ENCODE results near the gene KCMF1.

KCMF1 gene

DNA sequence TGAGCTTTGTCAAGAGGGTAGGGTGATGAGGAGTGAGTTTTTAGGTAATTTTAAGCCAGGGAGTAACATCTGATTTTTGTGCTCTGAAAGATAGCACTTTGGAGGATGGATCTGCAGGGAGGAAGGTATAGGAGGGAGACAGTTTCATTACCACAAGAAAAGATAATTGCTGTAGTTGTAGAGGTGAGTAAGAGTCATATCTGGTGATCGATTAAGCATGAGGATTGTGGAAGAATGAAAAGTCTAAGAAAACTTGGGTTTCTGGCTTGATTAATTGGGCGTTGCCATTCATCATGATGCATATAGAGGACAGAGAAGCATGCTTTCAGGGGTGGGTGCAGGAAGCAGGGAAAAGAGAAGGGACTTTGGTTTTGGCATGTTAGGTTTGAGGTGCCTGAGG is 18.5 kb downstream of the KCMF1 start:
- Histone ChIP-seq H3K36me3 (ENCODE audit: control insufficient read depth, low read length) (peaks cover 3% of the 10 kb centered on the region; the same call in 1 of the 2 replicates), H3K4me3 (ENCODE audit: low read length) (no peak overlapping the region), H4K20me1 (ENCODE audit: control insufficient read depth, insufficient read depth, low read depth, low read length) (peaks cover 24% of the 10 kb centered on the region), H3K27me3 (ENCODE audit: control insufficient read depth, low read length) (no peaks in the 10 kb centered on the region), H3K27ac (ENCODE audit: low read depth, low read length) (no peak overlapping the region), H3K79me2 (ENCODE audit: control insufficient read depth, low read length) (peaks cover 100% of the 10 kb centered on the region), H3K4me2 (ENCODE audit: low read length) (no peak overlapping the region), H3F3A (ENCODE audit: control insufficient read depth, insufficient read depth) (no peaks in the 10 kb centered on the region; the same call in 1 of the 2 replicates), H3K9me3 (ENCODE audit: control insufficient read depth, insufficient read depth, low read length) (no peaks in the 10 kb centered on the region), H3K4me1 (ENCODE audit: control insufficient read depth, low read length) (no peaks in the 10 kb centered on the region), H3K9me2 (replicated peaks; ENCODE audit: control insufficient read depth, low read length) (no peaks in the 10 kb centered on the region)
- TF ChIP-seq EZH2phosphoT487 (IDR thresholded peaks at IDR 0.05; ENCODE audit: borderline replicate concordance, low read length), result no peak
- TF ChIP-seq, protein P1, sequence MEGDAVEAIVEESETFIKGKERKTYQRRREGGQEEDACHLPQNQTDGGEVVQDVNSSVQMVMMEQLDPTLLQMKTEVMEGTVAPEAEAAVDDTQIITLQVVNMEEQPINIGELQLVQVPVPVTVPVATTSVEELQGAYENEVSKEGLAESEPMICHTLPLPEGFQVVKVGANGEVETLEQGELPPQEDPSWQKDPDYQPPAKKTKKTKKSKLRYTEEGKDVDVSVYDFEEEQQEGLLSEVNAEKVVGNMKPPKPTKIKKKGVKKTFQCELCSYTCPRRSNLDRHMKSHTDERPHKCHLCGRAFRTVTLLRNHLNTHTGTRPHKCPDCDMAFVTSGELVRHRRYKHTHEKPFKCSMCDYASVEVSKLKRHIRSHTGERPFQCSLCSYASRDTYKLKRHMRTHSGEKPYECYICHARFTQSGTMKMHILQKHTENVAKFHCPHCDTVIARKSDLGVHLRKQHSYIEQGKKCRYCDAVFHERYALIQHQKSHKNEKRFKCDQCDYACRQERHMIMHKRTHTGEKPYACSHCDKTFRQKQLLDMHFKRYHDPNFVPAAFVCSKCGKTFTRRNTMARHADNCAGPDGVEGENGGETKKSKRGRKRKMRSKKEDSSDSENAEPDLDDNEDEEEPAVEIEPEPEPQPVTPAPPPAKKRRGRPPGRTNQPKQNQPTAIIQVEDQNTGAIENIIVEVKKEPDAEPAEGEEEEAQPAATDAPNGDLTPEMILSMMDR (IDR thresholded peaks at IDR 0.05; ENCODE audit: low read depth, low read length, poor library complexity, severe bottlenecking), result no peak

DNA sequence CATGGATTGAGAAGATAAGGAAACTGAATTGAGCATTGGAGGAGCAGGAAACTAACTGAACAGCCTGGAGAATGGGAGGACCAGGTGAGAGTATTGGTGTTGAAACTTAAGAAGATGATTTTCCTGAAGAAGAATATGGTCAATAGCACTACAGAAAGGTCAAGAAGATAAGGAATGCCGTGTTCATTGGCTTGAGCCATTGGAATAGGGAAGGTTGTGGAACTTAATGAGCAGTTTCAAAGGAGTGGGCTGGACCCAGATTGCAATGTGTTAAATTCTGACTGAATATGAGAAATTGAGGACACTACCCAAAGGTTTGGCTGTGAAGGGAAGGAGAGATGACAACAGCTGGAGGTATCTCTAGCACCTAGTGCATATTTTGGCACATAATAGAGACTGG is 19.0 kb downstream of the KCMF1 start:
- H3K9me3 ChIP-seq (ENCODE audit: control insufficient read depth, insufficient read depth, low read length), result no peaks in the 10 kb centered on the region
- peaks cover 3% of the 10 kb centered on the region; the same call in 1 of the 2 replicates for H3K36me3 ChIP-seq (ENCODE audit: control insufficient read depth, low read length)
- TF ChIP-seq, protein P1 (IDR thresholded peaks at IDR 0.05; ENCODE audit: low read depth, low read length, poor library complexity, severe bottlenecking), result no peak
- TF ChIP-seq EZH2phosphoT487 (IDR thresholded peaks at IDR 0.05; ENCODE audit: borderline replicate concordance, low read length), result no peak
- H3F3A ChIP-seq (ENCODE audit: control insufficient read depth, insufficient read depth), result no peaks in the 10 kb centered on the region; the same call in 1 of the 2 replicates
- no peaks in the 10 kb centered on the region for H3K27me3 ChIP-seq (ENCODE audit: control insufficient read depth, low read length)
- H3K79me2 ChIP-seq (ENCODE audit: control insufficient read depth, low read length), result peaks cover 100% of the 10 kb centered on the region
- H3K27ac ChIP-seq (ENCODE audit: low read depth, low read length), result no peak overlapping the region
- no peak overlapping the region for H3K4me3 ChIP-seq (ENCODE audit: low read length)
- H3K4me1 ChIP-seq (ENCODE audit: control insufficient read depth, low read length), result no peaks in the 10 kb centered on the region
- no peak overlapping the region for H3K4me2 ChIP-seq (ENCODE audit: low read length)
- H4K20me1 ChIP-seq (ENCODE audit: control insufficient read depth, insufficient read depth, low read depth, low read length), result peaks cover 24% of the 10 kb centered on the region
- H3K9me2 ChIP-seq (replicated peaks; ENCODE audit: control insufficient read depth, low read length), result no peaks in the 10 kb centered on the region

DNA sequence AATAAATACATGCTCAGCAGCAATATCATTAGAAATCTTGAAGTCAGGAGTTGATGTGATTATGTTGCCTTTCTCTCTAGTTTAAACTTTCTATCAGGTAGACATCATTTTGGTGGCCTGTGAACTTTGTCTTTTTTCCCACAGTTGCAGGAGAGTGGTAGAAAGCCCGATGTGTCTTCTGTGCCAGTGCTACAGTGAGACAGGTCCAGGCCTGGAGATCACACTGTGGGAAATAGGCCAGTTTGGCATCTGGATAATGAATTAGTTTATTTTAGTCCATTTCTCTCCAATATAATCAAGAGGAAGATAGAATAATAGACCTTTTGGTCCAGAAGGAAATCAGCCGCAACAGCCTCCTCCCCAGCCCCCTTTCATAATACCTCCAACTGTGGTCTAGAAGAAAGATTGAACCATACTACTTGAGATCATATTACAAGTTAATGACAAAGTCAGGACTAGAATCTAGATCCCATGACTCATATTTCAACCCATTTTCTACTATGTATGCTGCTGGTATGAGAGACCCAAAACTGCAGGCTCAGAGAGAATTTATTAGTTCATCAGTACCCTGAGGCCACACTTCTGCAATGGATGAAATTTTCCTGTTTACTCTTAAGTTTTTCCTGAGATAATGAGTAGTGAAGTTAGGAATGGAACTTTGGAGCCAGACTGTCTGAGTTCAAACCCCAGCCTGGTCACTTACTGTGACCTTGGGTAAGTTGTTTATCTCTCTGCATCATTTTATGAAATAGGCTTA is 20.6 kb downstream of the KCMF1 start:
- peaks cover 19% of the 10 kb centered on the region; the same call in 1 of the 2 replicates for H4K20me1 ChIP-seq (ENCODE audit: control insufficient read depth, insufficient read depth, low read depth, low read length)
- H3K4me2 ChIP-seq (ENCODE audit: low read length), result no peak overlapping the region
- H3F3A ChIP-seq (ENCODE audit: control insufficient read depth, insufficient read depth), result no peaks in the 10 kb centered on the region; the same call in 1 of the 2 replicates
- H3K4me3 ChIP-seq (ENCODE audit: low read length), result no peak overlapping the region
- no peaks in the 10 kb centered on the region for H3K9me2 ChIP-seq (replicated peaks; ENCODE audit: control insufficient read depth, low read length)
- H3K79me2 ChIP-seq (ENCODE audit: control insufficient read depth, low read length), result peaks cover 100% of the 10 kb centered on the region
- H3K9me3 ChIP-seq (ENCODE audit: control insufficient read depth, insufficient read depth, low read length), result no peaks in the 10 kb centered on the region
- peaks cover 3% of the 10 kb centered on the region; the same call in 1 of the 2 replicates for H3K36me3 ChIP-seq (ENCODE audit: control insufficient read depth, low read length)
- no peak overlapping the region for H3K27ac ChIP-seq (ENCODE audit: low read depth, low read length)
- TF ChIP-seq, protein P1 (IDR thresholded peaks at IDR 0.05; ENCODE audit: low read depth, low read length, poor library complexity, severe bottlenecking), result no peak
- TF ChIP-seq EZH2phosphoT487 (IDR thresholded peaks at IDR 0.05; ENCODE audit: borderline replicate concordance, low read length), result no peak
- no peaks in the 10 kb centered on the region for H3K4me1 ChIP-seq (ENCODE audit: control insufficient read depth, low read length)
- H3K27me3 ChIP-seq (ENCODE audit: control insufficient read depth, low read length), result no peaks in the 10 kb centered on the region
